ENCODE results near the gene MRPL33. TPM values are rescaled to one million over a fixed set of nuclear protein-coding genes. Genes with fewer than 3 reads are reported as not detected.

MRPL33 gene
- total and polyA plus RNA-seq, 2 of the 13 experiments (the other 11 are each of a cell fraction or from before 2014, with no cell fraction given), result 69.7 to 218 TPM

DNA sequence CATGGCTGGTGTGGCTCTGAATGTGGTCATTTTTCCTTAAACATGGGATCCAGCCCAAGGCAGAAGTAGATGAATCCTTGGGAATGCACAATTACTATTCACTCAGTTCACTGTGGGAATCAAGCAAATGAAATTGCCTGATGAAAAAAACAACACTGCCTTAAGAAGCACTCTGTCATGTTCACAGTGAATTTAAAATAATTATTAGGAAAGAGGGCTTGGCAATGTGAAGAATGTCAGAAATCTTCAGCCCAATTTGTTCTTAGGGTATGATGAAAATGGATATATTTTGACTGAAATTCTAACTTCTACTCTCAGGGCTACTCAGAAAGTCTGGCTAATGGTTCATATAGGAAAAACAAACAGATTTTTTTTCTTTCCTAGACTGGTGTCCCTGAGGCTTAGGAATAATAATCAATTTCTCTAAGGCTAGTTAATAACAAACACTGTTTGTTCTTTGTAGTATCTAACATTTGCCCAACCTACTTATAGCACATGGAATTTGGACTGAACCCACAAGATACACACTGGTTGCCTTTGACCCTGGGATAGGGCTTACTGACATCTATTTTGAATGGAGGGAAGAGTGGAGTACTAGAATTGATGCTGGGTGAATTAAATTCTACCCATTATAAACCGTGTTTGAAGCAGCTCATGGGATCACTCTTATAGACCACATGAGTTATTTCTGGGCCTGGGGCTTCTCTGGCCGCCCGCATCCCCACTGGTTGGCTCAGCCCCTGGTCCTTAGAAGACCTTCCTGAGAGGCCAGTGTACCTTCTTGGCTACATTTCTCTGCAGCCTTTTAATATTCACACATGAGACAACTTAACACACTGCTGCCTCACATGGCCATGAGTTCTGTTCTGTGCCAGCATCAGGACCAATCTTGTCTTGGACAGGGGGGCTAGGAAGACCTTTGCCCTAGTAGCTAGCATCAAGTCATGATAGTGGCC lies 8.3 kb upstream of the MRPL33 start (continued):
- TF ChIP-seq, protein P1, sequence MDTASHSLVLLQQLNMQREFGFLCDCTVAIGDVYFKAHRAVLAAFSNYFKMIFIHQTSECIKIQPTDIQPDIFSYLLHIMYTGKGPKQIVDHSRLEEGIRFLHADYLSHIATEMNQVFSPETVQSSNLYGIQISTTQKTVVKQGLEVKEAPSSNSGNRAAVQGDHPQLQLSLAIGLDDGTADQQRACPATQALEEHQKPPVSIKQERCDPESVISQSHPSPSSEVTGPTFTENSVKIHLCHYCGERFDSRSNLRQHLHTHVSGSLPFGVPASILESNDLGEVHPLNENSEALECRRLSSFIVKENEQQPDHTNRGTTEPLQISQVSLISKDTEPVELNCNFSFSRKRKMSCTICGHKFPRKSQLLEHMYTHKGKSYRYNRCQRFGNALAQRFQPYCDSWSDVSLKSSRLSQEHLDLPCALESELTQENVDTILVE (CRISPR knock-in tag; IDR thresholded peaks at IDR 0.05), result no peak
- TF ChIP-seq LCORL (IDR thresholded peaks at IDR 0.05) (no peak), LCORL (CRISPR knock-in tag; IDR thresholded peaks at IDR 0.05) (peak; percentile 85), ZNF552 (CRISPR knock-in tag; IDR thresholded peaks at IDR 0.05; ENCODE audit: borderline replicate concordance) (0 out of 2 replicates have a peak, but pooled peaks have one; percentile 11), SALL1 (CRISPR knock-in tag; IDR thresholded peaks at IDR 0.05) (peak; percentile 80), ZNF331 (CRISPR knock-in tag; IDR thresholded peaks at IDR 0.05) (peak; percentile 83; the same call in 1 of the 2 replicates), ONECUT2 (CRISPR knock-in tag; IDR thresholded peaks at IDR 0.05) (peak; percentile 93), YEATS4 (CRISPR knock-in tag; IDR thresholded peaks at IDR 0.05; ENCODE audit: borderline replicate concordance) (0 out of 2 replicates have a peak, but pooled peaks have one; percentile 48), ZNF317 (CRISPR knock-in tag; IDR thresholded peaks at IDR 0.05) (peak; percentile 60; the same call in 1 of the 2 replicates), MBD4 (IDR thresholded peaks at IDR 0.05; ENCODE audit: borderline replicate concordance, low read length) (peak; percentile 82; the same call in 1 of the 2 replicates), NFKBIZ (CRISPR knock-in tag; IDR thresholded peaks at IDR 0.05) (0 out of 2 replicates have a peak, but pooled peaks have one; percentile 63), ZNF383 (CRISPR knock-in tag; IDR thresholded peaks at IDR 0.05; ENCODE audit: borderline replicate concordance) (no peak), ZNF3 (CRISPR knock-in tag; IDR thresholded peaks at IDR 0.05) (no peak)
- TF ChIP-seq, protein P2, sequence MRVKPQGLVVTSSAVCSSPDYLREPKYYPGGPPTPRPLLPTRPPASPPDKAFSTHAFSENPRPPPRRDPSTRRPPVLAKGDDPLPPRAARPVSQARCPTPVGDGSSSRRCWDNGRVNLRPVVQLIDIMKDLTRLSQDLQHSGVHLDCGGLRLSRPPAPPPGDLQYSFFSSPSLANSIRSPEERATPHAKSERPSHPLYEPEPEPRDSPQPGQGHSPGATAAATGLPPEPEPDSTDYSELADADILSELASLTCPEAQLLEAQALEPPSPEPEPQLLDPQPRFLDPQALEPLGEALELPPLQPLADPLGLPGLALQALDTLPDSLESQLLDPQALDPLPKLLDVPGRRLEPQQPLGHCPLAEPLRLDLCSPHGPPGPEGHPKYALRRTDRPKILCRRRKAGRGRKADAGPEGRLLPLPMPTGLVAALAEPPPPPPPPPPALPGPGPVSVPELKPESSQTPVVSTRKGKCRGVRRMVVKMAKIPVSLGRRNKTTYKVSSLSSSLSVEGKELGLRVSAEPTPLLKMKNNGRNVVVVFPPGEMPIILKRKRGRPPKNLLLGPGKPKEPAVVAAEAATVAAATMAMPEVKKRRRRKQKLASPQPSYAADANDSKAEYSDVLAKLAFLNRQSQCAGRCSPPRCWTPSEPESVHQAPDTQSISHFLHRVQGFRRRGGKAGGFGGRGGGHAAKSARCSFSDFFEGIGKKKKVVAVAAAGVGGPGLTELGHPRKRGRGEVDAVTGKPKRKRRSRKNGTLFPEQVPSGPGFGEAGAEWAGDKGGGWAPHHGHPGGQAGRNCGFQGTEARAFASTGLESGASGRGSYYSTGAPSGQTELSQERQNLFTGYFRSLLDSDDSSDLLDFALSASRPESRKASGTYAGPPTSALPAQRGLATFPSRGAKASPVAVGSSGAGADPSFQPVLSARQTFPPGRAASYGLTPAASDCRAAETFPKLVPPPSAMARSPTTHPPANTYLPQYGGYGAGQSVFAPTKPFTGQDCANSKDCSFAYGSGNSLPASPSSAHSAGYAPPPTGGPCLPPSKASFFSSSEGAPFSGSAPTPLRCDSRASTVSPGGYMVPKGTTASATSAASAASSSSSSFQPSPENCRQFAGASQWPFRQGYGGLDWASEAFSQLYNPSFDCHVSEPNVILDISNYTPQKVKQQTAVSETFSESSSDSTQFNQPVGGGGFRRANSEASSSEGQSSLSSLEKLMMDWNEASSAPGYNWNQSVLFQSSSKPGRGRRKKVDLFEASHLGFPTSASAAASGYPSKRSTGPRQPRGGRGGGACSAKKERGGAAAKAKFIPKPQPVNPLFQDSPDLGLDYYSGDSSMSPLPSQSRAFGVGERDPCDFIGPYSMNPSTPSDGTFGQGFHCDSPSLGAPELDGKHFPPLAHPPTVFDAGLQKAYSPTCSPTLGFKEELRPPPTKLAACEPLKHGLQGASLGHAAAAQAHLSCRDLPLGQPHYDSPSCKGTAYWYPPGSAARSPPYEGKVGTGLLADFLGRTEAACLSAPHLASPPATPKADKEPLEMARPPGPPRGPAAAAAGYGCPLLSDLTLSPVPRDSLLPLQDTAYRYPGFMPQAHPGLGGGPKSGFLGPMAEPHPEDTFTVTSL (CRISPR knock-in tag; IDR thresholded peaks at IDR 0.05; ENCODE audit: borderline replicate concordance), result peak; percentile 91; the same call in 1 of the 2 replicates
- TF ChIP-seq, protein P3, sequence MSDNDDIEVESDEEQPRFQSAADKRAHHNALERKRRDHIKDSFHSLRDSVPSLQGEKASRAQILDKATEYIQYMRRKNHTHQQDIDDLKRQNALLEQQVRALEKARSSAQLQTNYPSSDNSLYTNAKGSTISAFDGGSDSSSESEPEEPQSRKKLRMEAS (IDR thresholded peaks at IDR 0.05), result peak; percentile 62; the same call in 1 of the 2 replicates
- TF ChIP-seq, protein P4, sequence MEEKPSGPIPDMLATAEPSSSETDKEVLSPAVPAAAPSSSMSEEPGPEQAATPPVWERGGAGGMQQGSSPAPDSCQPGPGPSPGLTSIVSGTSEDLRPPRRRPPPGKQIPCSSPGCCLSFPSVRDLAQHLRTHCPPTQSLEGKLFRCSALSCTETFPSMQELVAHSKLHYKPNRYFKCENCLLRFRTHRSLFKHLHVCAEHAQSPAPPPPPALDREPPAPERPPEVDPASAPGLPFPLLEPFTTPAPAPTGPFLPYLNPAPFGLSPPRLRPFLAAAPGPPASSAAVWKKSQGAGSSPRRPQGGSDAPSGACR (CRISPR knock-in tag; IDR thresholded peaks at IDR 0.05), result 0 out of 2 replicates have a peak, but pooled peaks have one; percentile 75
- TF ChIP-seq, protein P5, sequence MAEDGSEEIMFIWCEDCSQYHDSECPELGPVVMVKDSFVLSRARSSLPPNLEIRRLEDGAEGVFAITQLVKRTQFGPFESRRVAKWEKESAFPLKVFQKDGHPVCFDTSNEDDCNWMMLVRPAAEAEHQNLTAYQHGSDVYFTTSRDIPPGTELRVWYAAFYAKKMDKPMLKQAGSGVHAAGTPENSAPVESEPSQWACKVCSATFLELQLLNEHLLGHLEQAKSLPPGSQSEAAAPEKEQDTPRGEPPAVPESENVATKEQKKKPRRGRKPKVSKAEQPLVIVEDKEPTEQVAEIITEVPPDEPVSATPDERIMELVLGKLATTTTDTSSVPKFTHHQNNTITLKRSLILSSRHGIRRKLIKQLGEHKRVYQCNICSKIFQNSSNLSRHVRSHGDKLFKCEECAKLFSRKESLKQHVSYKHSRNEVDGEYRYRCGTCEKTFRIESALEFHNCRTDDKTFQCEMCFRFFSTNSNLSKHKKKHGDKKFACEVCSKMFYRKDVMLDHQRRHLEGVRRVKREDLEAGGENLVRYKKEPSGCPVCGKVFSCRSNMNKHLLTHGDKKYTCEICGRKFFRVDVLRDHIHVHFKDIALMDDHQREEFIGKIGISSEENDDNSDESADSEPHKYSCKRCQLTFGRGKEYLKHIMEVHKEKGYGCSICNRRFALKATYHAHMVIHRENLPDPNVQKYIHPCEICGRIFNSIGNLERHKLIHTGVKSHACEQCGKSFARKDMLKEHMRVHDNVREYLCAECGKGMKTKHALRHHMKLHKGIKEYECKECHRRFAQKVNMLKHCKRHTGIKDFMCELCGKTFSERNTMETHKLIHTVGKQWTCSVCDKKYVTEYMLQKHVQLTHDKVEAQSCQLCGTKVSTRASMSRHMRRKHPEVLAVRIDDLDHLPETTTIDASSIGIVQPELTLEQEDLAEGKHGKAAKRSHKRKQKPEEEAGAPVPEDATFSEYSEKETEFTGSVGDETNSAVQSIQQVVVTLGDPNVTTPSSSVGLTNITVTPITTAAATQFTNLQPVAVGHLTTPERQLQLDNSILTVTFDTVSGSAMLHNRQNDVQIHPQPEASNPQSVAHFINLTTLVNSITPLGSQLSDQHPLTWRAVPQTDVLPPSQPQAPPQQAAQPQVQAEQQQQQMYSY (CRISPR knock-in tag; IDR thresholded peaks at IDR 0.05), result peak; percentile 61; the same call in 1 of the 2 replicates
